ENCODE measurements around the gene ENHO. TPM values are rescaled to one million over a fixed set of nuclear protein-coding genes. Genes with fewer than 3 reads are reported as not detected.
"Not testable (repeated sequence)": the region's sequence is repeated elsewhere in the genome, so short reads cannot be mapped to it uniquely, and the experiment has no call there.

ENHO gene
- total RNA-seq, 2 experiments from 2014 or later = not detected

- Mint-ChIP-seq H3K27ac (no peak overlapping the region), H3K36me3 (no peaks in the 10 kb centered on the region), H3K4me3 (no peak overlapping the region), H3K9me3 (ENCODE audit: low read depth) (no peaks in the 10 kb centered on the region), H3K27me3 (peaks cover 28% of the 10 kb centered on the region), H3K4me1 (peaks cover 9% of the 10 kb centered on the region)
- CTCF ChIA-PET = interaction anchor here (0.9 to 1.4 kb wide), 4 partner anchors 10 to 86 kb away, joined by 3 to 4 read pairs (median 4); no protein-coding TSS in a partner anchor
- DNase-seq (no peak), ATAC-seq (no peak)
These were observed 32.4 kb downstream of the ENHO start for GRCh38 chr9:34490360-34490759.

GRCh38 chr9:34486572-34486971, 36.2 kb downstream of the ENHO start:
- no peak overlapping the region for H3K4me3 Mint-ChIP-seq
- no peak overlapping the region for H3K27ac Mint-ChIP-seq
- peaks cover 26% of the 10 kb centered on the region for H3K27me3 Mint-ChIP-seq
- peaks cover 9% of the 10 kb centered on the region for H3K4me1 Mint-ChIP-seq
- H3K9me3 Mint-ChIP-seq (ENCODE audit: low read depth) = no peaks in the 10 kb centered on the region
- H3K36me3 Mint-ChIP-seq = no peaks in the 10 kb centered on the region
- no peak for DNase-seq
- no peak for ATAC-seq
- CTCF ChIA-PET = no interaction called here

GRCh38 chr9:34485822-34486221, 37.0 kb downstream of the ENHO start:
- Mint-ChIP-seq H3K27me3 (peaks cover 30% of the 10 kb centered on the region), H3K9me3 (ENCODE audit: low read depth) (no peaks in the 10 kb centered on the region), H3K4me1 (peaks cover 9% of the 10 kb centered on the region), H3K27ac (no peak overlapping the region), H3K36me3 (no peaks in the 10 kb centered on the region), H3K4me3 (no peak overlapping the region)
- DNase-seq = no peak
- CTCF ChIA-PET = interaction anchor here (1.4 kb wide), 1 partner anchor 118 kb away, joined by 3 read pairs; no protein-coding TSS in a partner anchor
- no peak for ATAC-seq

- Mint-ChIP-seq H3K4me1 (peaks cover 9% of the 10 kb centered on the region), H3K4me3 (no peak overlapping the region), H3K9me3 (ENCODE audit: low read depth) (no peaks in the 10 kb centered on the region), H3K27ac (no peak overlapping the region), H3K36me3 (no peaks in the 10 kb centered on the region), H3K27me3 (peaks cover 28% of the 10 kb centered on the region)
- CTCF ChIA-PET = interaction anchor here (1.0 to 1.4 kb wide), 3 partner anchors 11 to 119 kb away, joined by 3 to 4 read pairs (median 3); no protein-coding TSS in a partner anchor
- ATAC-seq (no peak), DNase-seq (no peak)
These were observed 38.1 kb downstream of the ENHO start for GRCh38 chr9:34484678-34485077.

GRCh38 chr9:34482746-34483145, 40.0 kb downstream of the ENHO start:
- peaks cover 26% of the 10 kb centered on the region for H3K27me3 Mint-ChIP-seq
- CTCF ChIA-PET; H3K36me3 Mint-ChIP-seq; ATAC-seq; H3K4me1 Mint-ChIP-seq; H3K4me3 Mint-ChIP-seq; DNase-seq; H3K27ac Mint-ChIP-seq; H3K9me3 Mint-ChIP-seq (ENCODE audit: low read depth): not testable (repeated sequence)

- H3K9me3 Mint-ChIP-seq (ENCODE audit: low read depth); H3K27ac Mint-ChIP-seq; H3K36me3 Mint-ChIP-seq; H3K4me1 Mint-ChIP-seq; ATAC-seq; CTCF ChIA-PET; DNase-seq; H3K4me3 Mint-ChIP-seq: not testable (repeated sequence)
- H3K27me3 Mint-ChIP-seq = peaks cover 26% of the 10 kb centered on the region
These were observed 41.2 kb downstream of the ENHO start for GRCh38 chr9:34481620-34482019.

- CTCF ChIA-PET = no interaction called here
- no peak overlapping the region for H3K27ac Mint-ChIP-seq
- no peaks in the 10 kb centered on the region for H3K9me3 Mint-ChIP-seq (ENCODE audit: low read depth)
- H3K36me3 Mint-ChIP-seq = no peaks in the 10 kb centered on the region
- no peak overlapping the region for H3K4me3 Mint-ChIP-seq
- H3K4me1 Mint-ChIP-seq = peaks cover 7% of the 10 kb centered on the region
- H3K27me3 Mint-ChIP-seq = peaks cover 32% of the 10 kb centered on the region
- DNase-seq (no peak), ATAC-seq (no peak)
These were observed 43.3 kb downstream of the ENHO start for GRCh38 chr9:34479431-34479866.

- Mint-ChIP-seq H3K9me3 (ENCODE audit: low read depth) (no peaks in the 10 kb centered on the region), H3K27ac (no peak overlapping the region), H3K4me1 (peaks cover 7% of the 10 kb centered on the region), H3K27me3 (peaks cover 32% of the 10 kb centered on the region), H3K36me3 (no peaks in the 10 kb centered on the region), H3K4me3 (no peak overlapping the region)
- CTCF ChIA-PET = interaction anchor here (0.9 to 1.3 kb wide), 2 partner anchors 13 kb away, joined by 3 read pairs; no protein-coding TSS in a partner anchor
- ATAC-seq = no peak
- no peak for DNase-seq
These were observed 45.2 kb downstream of the ENHO start for GRCh38 chr9:34477541-34477940.

GRCh38 chr9:34475097-34475496, 47.7 kb downstream of the ENHO start:
- CTCF ChIA-PET = no interaction called here
- Mint-ChIP-seq H3K9me3 (ENCODE audit: low read depth) (no peaks in the 10 kb centered on the region), H3K27me3 (peaks cover 29% of the 10 kb centered on the region), H3K36me3 (no peaks in the 10 kb centered on the region), H3K4me1 (peaks cover 7% of the 10 kb centered on the region), H3K4me3 (no peak overlapping the region), H3K27ac (no peak overlapping the region)
- ATAC-seq = no peak
- DNase-seq = no peak

Other genes starting within 250 kb of the ENHO start
- 10 to 100 TPM in 1 of 2 experiments, 1 to 10 TPM in 1; 9.3 to 13.6 TPM for gene KIF24, start 193.7 kb downstream of the ENHO start, total RNA-seq
- 10 to 100 TPM; 28.9 to 29.7 TPM for gene NUDT2, start 193.4 kb downstream of the ENHO start, total RNA-seq
- gene MYORG, start 146.1 kb downstream of the ENHO start, total RNA-seq = 1 to 10 TPM; 3.7 to 4.2 TPM
- 10 to 100 TPM in 1 of 2 experiments, 1 to 10 TPM in 1; 7.9 to 13.8 TPM for gene FAM219A, start 64.4 kb downstream of the ENHO start, total RNA-seq
- gene DNAI1, start 64.2 kb downstream of the ENHO start, total RNA-seq = not detected
- not detected for gene CNTFR, start 66.7 kb upstream of the ENHO start, total RNA-seq
- 10 to 100 TPM; 27.2 to 27.8 TPM for gene RPP25L, start 89.1 kb upstream of the ENHO start, total RNA-seq
- gene DCTN3, start 97.5 kb upstream of the ENHO start, total RNA-seq = 100 to 1,000 TPM; 106 to 120 TPM
- under 1 TPM in 1 of 2 experiments, not detected in 1; 0.26 TPM for gene ARID3C, start 106.1 kb upstream of the ENHO start, total RNA-seq
- gene SIGMAR1, start 114.8 kb upstream of the ENHO start, total RNA-seq = 10 to 100 TPM; 66.1 to 82.1 TPM
- gene GALT, start 123.7 kb upstream of the ENHO start, total RNA-seq = 10 to 100 TPM; 61.0 to 71.3 TPM
- gene IL11RA, start 129.2 kb upstream of the ENHO start, total RNA-seq = 10 to 100 TPM; 26.5 to 26.7 TPM
- gene CCL27, start 139.7 kb upstream of the ENHO start, total RNA-seq = not detected
- gene CCL19, start 168.3 kb upstream of the ENHO start, total RNA-seq = not detected
- not detected for gene CCL21, start 187.1 kb upstream of the ENHO start, total RNA-seq